IMR-90 (cell line): ENCODE measurements around the gene CSRP1.

ENCODE experiments used
- CHD1 ChIP-seq: IDR thresholded peaks from 2 replicates; pipeline ENCODE4 v1.6.1; 2012; ENCODE audit warnings: low read depth, low read length, improper control_type of control experiment
- CTCF ChIP-seq: conservative IDR thresholded peaks from 2 replicates; pipeline ENCODE4 v1.5.1; 2012; ENCODE audit warnings: mild to moderate bottlenecking, low read depth, low read length, improper control_type of control experiment
- MAFK ChIP-seq: IDR thresholded peaks from 2 replicates; pipeline ENCODE4 v1.6.1; 2012; ENCODE audit warnings: low read depth, low read length, improper control_type of control experiment
- NFE2L2 ChIP-seq: fragments of 150-350 bp; IDR thresholded peaks from 2 replicates; pipeline ENCODE4 v1.6.1; 2016; ENCODE audit warnings: low read depth, mild to moderate bottlenecking, low read length
- POLR2A ChIP-seq: IDR thresholded peaks from 2 replicates; pipeline ENCODE4 v1.6.1; 2012; ENCODE audit warnings: mild to moderate bottlenecking, low read depth, low read length
- RAD21 ChIP-seq: IDR thresholded peaks from 2 replicates; pipeline ENCODE4 v1.6.1; 2012; ENCODE audit warnings: low read length, improper control_type of control experiment
- USF2 ChIP-seq: fragments of 150-350 bp; IDR thresholded peaks from 2 replicates; pipeline ENCODE4 v1.6.1; 2017; ENCODE audit warnings: mild to moderate bottlenecking, antibody characterized with exemption, low read length, low read depth

GRCh38 chr1:201517631-201518030 lies 10.7 kb upstream of the CSRP1 start:
- TF ChIP-seq POLR2A: no peak
- no peak for TF ChIP-seq CHD1
- TF ChIP-seq CTCF: no peak
- TF ChIP-seq RAD21: no peak
- no peak for TF ChIP-seq MAFK
- TF ChIP-seq NFE2L2: no peak
- no peak for TF ChIP-seq USF2
